Measurements from ENCODE around the gene IFT52.

The IFT52 gene

DNA sequence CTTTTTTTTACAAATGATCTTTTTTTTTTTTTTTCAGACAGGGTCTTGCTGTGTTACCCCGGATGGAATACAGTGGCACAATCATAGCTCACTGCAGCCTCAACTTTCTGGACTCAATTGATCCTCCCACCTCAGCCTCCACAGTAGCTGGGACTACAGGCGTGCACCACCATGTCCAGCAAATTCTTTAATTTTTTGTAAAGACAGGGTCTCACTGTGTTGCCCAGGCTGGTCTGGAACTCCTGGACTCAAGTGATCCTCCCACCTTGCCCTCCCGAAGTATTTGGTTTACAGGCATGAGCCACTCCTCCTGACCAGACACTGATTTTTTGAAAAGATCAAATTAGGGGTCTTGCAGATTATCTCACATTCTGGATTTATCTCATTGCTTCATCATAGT lies 65.2 kb downstream of the IFT52 start:
- DNase-seq (ENCODE audit: low spot score in 2 of 2) (no peak), ATAC-seq (no peak)
- H3K9me3 Mint-ChIP-seq = no peaks in the 10 kb centered on the region
- H3K4me1 Mint-ChIP-seq = peaks cover 14% of the 10 kb centered on the region
- peak overlapping the region; percentile 85 for H3K4me3 Mint-ChIP-seq
- H3K27ac Mint-ChIP-seq = no peak overlapping the region
- H3K36me3 Mint-ChIP-seq = no peaks in the 10 kb centered on the region

DNA sequence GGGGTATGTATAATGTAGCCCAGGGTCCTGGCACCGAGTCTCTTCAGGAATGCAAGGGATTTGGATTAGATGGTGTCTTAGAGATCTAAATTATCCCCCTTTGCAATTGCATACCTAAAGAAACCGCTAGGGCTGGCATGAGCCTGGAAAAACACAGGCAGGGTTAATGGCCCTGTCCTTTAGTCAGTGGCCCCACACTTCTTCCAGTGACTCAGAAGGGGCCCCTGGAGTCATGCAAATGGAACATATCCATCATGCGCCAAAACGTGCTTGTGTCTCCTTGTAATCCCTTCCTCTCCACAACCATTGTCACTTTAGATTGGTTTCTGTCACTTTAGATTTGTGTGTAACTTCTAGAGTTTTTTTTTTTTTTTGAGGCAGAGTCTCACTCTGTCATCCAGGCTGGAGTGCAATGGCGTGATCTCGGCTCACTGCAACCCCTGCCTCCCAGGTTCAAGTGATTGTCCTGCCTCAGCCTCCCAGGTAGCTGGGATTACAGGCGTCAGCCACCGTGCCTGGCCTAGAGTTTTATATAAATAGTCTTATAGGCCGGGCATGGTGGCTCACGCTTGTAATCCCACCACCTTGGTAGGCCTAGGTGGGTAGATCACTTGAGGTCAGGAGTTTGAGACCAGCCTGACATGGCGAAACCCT lies 67.5 kb downstream of the IFT52 start:
- Mint-ChIP-seq H3K27ac (peak overlapping the region; percentile 93), H3K4me3 (peak overlapping the region; percentile 85), H3K4me1 (peaks cover 14% of the 10 kb centered on the region), H3K36me3 (no peaks in the 10 kb centered on the region), H3K9me3 (no peaks in the 10 kb centered on the region)
- ATAC-seq (peak; percentile 77), DNase-seq (ENCODE audit: low spot score in 2 of 2) (no peak)

DNA sequence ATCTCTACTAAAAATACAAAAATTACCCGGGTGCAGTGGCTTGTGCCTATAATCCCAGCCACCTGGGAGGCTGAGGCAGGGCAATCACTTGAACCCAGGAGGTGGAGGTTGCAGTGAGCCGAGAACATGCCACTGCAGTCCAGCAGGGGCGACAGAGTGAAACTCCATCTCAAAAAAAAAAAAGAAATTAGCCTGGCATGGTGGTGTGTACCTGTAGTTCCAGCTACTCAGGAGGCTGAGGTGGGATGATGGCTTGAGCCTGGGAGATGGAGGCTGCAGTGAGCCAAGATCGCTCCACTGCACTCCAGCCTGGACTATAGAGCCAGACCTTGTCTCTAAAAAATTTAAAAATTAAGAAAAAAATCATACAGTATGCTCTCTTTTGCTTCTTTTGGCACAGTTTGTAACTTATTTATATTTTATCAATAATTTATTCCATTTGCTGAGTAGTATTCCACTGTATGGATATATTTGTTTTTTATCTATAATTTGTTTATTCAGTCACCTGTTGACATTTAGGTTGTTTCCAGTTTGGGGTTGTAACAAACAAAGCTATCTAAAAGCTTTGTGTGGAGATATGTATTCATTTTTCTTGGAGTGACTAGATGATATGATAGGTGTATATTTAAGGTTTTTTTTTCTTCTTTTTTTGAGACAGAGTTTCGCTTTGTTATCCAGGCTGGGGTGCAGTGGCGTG lies 68.1 kb downstream of the IFT52 start:
- Mint-ChIP-seq H3K36me3 (no peaks in the 10 kb centered on the region), H3K27ac (no peak overlapping the region), H3K9me3 (no peaks in the 10 kb centered on the region), H3K4me3 (peak overlapping the region; percentile 85), H3K4me1 (peaks cover 14% of the 10 kb centered on the region)
- DNase-seq (ENCODE audit: low spot score in 2 of 2) (no peak), ATAC-seq (no peak)

DNA sequence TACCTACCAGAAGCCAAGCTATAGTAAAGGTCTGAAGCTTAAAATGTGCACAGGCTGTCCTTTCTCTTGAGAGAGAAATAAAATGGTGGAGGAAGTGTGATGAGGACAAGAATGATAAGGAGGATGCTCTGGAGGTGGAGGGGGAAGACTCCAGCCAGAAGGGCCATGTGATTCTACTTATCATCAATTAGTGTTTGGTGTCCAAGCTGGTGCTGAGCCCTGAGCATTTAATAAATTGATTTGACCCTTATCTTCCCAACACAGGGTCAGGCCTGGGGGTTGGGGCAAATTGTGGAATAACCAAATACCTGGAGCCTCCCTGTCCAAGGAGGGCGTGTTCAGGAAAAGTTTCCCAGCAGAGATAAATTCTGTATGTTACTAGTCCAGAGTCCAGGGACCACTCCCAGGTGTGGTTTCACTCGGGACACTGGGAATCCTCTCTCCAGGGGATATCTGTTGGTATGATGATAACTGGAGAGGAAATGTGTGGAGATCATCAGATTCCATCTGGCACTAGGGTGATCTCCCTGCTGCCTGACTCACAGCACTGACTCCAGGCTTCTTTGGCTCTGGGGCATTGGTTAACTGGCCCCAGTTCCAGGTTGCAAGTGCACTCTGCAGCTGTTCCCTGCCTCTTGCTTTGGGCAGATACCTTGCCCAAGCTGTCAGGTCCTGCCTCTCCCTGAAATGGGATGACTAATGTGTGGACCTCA lies 72.4 kb downstream of the IFT52 start:
- DNase-seq (ENCODE audit: low spot score in 2 of 2) = no peak
- no peaks in the 10 kb centered on the region for H3K9me3 Mint-ChIP-seq
- H3K36me3 Mint-ChIP-seq = no peaks in the 10 kb centered on the region
- H3K27ac Mint-ChIP-seq = no peak overlapping the region
- no peak overlapping the region for H3K4me3 Mint-ChIP-seq
- no peak for ATAC-seq
- peaks cover 3% of the 10 kb centered on the region for H3K4me1 Mint-ChIP-seq

DNA sequence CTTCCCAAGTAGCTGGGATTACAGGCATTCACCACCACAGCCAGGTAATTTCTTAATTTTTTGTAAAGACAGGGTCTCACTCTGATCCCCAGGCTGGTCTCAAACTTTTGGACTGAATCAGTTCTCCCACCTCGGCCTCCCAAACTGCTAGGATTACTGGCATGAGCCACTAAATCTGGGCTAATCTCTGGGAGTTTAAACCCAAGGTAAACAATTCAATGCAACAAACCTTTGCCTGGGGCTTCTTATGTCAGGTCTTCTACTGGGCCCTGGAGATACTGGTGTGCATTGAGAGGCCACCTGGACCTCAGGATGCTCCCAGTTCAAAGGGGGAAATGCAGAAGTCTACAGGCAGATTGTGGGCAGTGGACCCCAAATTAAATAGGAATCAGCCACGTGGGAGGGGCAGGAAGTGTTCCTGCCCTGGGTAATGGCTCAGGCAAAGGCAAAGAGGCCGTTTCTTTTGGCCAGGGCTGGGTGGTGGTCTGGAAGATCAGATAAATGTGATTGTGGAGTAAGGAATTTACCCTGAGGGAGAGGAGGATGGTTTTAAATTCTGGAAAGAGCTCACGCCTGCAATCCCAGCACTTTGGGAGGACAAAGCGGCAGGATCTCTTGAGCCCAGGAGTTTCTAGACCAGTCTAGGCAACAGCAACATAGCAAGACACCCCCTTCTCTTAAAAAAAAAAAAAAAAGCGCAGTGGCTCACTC lies 74.9 kb downstream of the IFT52 start:
- Mint-ChIP-seq H3K4me3 (peak overlapping the region; percentile 64), H3K9me3 (no peaks in the 10 kb centered on the region), H3K4me1 (no peaks in the 10 kb centered on the region), H3K27ac (no peak overlapping the region), H3K36me3 (peaks cover 13% of the 10 kb centered on the region)
- no peak for ATAC-seq
- DNase-seq (ENCODE audit: low spot score in 2 of 2) = no peak

DNA sequence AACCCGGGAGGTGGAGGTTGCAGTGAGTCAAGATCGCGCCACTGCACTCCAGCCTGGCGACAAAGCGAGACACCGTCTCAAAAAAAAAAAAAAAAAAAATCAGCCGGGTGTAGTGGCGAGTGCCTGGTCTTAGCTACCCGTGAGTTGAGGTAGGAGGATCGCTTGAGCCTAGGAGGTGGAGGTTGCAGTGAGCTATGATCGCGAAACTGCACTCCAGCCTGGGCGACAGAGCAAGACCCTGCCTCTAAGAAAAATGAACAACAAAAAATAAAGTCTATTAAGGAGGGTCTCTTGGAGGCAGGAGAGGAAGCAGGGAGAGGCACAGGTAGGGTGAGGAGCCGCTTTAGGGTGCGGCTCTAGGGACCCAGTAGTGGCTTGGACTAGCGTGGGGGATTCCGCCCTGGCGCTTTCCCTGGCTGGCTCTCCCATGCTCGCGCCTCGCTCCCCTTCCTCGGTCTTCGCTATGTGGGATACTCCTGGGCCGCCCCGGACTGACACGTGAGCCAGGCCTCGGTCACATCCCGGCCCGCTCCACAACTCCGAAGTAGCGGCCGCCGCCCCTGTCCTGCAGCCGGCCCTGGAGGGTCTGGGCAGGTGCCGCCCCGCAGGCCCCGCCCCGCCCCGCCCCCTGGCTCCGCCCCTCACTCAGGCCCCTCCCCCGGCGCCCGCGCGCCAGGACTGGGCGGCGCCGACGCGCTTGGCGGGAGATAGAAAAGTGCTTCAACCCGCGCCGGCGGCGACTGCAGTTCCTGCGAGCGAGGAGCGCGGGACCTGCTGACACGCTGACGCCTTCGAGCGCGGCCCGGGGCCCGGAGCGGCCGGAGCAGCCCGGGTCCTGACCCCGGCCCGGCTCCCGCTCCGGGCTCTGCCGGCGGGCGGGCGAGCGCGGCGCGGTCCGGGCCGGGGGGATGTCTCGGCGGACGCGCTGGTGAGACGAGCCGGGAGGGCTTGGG lies 75.9 kb downstream of the IFT52 start, which contains the start of gene MYBL2:
Gene MYBL2, plus strand, starts transcription at position 739 of the 953 bp plus-strand sequence. Its CDS starts 170 bp downstream, at position 909.
- no peaks in the 10 kb centered on the region for H3K9me3 Mint-ChIP-seq
- peak; percentile 91 for ATAC-seq
- no peak within 1 kb of the TSS for H3K27ac Mint-ChIP-seq
- H3K4me3 Mint-ChIP-seq = peak within 1 kb of the TSS; percentile 64
- H3K4me1 Mint-ChIP-seq = no peaks in the 10 kb centered on the region
- peaks cover 13% of the 10 kb centered on the region for H3K36me3 Mint-ChIP-seq
- DNase-seq (ENCODE audit: low spot score in 2 of 2) = peak; percentile 62 to 82

DNA sequence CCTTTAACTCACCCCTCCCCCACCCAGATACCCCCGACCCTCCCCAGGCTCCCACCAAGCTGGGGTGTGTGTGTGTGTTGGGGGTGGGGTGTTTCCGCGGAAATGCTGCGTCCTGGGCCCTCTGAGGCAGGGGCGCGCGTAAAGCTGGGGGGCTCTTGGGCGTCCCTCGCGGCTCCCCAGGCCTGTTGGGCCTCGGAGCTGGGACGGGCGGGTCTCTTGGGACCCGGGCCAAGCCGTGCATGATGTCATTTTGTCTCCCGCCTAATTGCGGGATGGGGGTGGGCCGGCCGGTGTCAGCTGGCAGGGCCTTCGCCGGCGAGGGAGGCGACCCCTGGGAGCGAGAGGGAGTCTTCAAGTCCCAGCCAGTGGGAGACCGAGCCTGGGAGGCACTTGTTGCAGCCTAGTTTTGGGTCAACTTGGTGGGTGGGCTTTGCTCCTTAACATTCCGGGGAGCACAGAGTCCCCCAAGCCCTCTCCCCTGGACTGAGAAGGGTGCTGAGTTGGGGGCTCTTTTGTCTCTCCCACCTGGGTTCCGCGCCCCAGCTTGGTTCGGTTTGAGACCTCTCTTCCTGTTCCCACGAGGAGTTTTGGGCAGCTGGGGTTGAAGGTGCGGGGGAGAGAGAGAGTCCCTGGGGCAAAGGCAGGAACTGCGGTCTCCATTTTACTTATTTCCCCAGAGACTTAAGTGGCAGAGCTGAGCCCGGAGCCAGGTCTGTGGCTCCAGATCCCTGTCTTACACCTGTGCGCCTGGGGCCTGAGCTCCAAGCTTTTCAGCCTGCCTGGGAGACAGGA lies 76.8 kb downstream of the IFT52 start:
- Mint-ChIP-seq H3K4me3 (peak overlapping the region; percentile 64), H3K4me1 (no peaks in the 10 kb centered on the region), H3K27ac (no peak overlapping the region), H3K36me3 (peaks cover 13% of the 10 kb centered on the region), H3K9me3 (no peaks in the 10 kb centered on the region)
- peak in 1 of 2 donors; percentile 56 for DNase-seq (ENCODE audit: low spot score in 2 of 2)
- peak; percentile 46 for ATAC-seq

DNA sequence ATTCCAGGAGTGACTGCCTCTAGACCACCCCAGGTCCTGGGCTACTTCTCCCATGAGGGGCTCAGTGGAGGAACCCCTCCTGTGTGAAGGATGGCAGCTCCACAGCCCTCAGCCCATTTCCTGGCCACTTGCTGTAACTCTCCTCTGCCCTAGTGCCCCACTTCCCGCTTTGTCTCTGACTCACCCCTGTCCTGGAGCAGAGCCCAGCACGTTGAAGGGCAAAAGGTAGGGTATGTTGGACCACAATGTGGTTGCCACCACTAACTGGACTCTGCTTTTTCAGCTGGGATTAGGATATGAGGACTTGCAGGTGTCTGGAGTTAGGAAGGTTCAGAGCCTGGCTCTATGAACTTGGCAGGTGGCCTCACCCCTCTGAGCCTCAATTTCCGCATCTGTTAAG lies 78.6 kb downstream of the IFT52 start:
- Mint-ChIP-seq H3K9me3 (no peaks in the 10 kb centered on the region), H3K36me3 (peaks cover 25% of the 10 kb centered on the region), H3K4me1 (no peaks in the 10 kb centered on the region), H3K27ac (no peak overlapping the region), H3K4me3 (no peak overlapping the region)
- DNase-seq (ENCODE audit: low spot score in 2 of 2) (no peak), ATAC-seq (no peak)

DNA sequence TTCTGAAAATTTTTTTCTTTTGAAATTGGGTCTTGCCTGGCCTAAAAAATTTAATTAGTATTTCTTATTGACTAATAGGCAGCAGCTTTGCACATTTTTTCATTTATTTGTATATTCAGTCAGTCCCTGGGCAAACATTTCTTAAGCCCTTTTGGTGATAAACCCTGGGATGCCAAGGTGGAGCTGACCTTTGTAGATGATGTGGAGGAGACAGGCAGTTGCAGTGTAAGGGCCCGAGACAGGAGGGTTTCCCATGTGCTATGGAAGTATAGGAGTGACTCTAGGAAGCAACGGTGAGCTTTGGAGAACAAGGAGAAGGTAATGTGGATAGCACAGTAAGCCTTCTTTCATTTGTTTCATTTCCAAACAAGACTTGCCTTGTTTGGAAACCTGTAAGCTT lies 79.7 kb downstream of the IFT52 start:
- no peak overlapping the region for H3K4me3 Mint-ChIP-seq
- DNase-seq (ENCODE audit: low spot score in 2 of 2) (no peak), ATAC-seq (no peak)
- no peak overlapping the region for H3K27ac Mint-ChIP-seq
- H3K9me3 Mint-ChIP-seq = no peaks in the 10 kb centered on the region
- no peaks in the 10 kb centered on the region for H3K4me1 Mint-ChIP-seq
- peaks cover 36% of the 10 kb centered on the region for H3K36me3 Mint-ChIP-seq

DNA sequence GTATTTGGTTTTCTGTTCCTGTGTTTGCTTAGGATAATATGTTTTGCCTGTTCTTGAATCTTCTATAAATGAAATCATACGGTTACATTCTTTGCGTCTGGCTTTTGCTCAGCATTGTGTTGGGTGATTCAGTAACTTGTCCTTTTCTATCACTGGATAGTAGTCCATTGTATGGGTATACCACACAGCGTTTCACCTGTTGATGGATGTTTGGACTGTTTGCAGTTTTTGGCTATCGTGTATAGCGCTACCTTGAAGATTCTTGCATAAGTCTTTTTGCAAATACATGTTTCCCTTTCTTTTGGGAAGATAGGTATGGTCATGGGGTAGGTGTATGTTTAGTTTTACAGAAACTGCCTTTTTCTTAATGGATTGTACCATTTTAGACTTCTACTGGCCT lies 85.6 kb downstream of the IFT52 start:
- peaks cover 3% of the 10 kb centered on the region for H3K4me1 Mint-ChIP-seq
- H3K36me3 Mint-ChIP-seq = peaks cover 34% of the 10 kb centered on the region
- H3K9me3 Mint-ChIP-seq = no peaks in the 10 kb centered on the region
- H3K4me3 Mint-ChIP-seq = no peak overlapping the region
- ATAC-seq = no peak
- no peak for DNase-seq (ENCODE audit: low spot score in 2 of 2)
- H3K27ac Mint-ChIP-seq = no peak overlapping the region

DNA sequence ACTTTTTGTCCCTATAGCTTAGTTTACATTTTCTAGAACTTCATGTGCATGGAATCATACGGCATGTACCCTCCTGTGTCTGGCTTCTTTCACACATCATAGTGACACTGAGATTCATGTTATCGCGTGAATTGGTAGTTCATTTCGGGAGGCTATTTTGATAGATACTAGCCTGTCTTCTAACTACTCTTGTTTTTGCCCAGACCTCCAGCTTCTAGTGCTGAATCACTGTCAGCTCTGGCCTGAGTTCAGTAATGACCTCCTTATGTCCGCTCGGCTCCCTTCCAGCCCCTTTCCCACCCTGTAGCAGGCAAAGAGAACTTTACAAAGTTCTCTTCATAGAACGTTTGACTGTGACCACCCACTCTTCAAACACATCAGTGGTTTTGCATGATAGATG lies 90.2 kb downstream of the IFT52 start:
- H3K4me1 Mint-ChIP-seq = peaks cover 6% of the 10 kb centered on the region
- no peak for ATAC-seq

DNA sequence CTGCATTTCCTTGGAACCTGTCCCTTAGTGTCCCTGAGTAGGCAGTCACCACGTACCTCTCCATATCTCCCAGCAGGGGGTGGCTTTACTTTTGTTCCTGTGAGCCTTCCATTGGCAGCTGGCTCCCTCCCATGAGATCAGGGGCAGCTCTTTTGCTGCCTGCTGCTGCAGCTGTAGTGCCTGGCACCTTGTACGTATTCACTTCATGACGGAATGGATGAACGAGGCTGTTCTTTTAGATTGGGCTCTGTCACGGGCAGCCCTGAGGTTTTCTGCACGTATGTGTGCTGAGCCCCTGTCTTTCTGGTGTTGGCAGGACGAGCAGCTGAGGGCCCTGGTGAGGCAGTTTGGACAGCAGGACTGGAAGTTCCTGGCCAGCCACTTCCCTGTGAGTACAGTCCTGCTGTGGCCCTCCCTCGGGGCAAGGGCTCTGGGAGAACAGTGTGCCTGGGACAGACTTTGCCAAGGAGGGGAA lies 90.8 kb downstream of the IFT52 start:
- no peak for DNase-seq (ENCODE audit: low spot score in 2 of 2)
- Mint-ChIP-seq H3K9me3 (no peaks in the 10 kb centered on the region), H3K36me3 (peaks cover 32% of the 10 kb centered on the region), H3K4me3 (no peak overlapping the region), H3K4me1 (peaks cover 6% of the 10 kb centered on the region), H3K27ac (no peak overlapping the region)
- peak; percentile 11 for ATAC-seq

More for the DNA sequence above, 90.2 kb downstream of the IFT52 start:
- H3K9me3 Mint-ChIP-seq = no peaks in the 10 kb centered on the region
- no peak for DNase-seq (ENCODE audit: low spot score in 2 of 2)
- no peak overlapping the region for H3K4me3 Mint-ChIP-seq
- no peak overlapping the region for H3K27ac Mint-ChIP-seq
- H3K36me3 Mint-ChIP-seq = peaks cover 30% of the 10 kb centered on the region

DNA sequence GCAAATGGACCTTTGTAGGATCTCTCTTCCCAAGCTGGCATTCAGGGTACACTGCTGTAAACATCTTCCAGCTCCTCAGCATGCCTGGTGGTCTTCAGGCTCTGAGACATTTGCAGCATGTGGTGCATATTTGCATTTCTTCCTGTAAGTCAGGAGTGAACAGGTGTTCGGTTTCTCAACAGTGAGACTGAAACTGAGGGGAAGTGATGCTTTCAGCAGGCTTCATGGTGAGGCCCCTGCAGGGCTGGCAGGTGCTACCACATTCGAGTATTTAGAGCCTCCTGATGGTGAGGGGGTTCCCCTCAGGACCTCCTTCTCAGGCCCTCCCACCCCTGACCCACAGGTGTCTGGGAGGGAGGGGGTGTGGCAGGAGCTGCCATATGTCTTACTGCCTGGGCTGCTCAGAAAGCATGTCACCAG lies 91.3 kb downstream of the IFT52 start:
- no peak overlapping the region for H3K27ac Mint-ChIP-seq
- H3K9me3 Mint-ChIP-seq = no peaks in the 10 kb centered on the region
- H3K4me1 Mint-ChIP-seq = peaks cover 6% of the 10 kb centered on the region
- no peak for DNase-seq (ENCODE audit: low spot score in 2 of 2)
- H3K36me3 Mint-ChIP-seq = peaks cover 34% of the 10 kb centered on the region
- H3K4me3 Mint-ChIP-seq = no peak overlapping the region
- peak; percentile 32 for ATAC-seq

DNA sequence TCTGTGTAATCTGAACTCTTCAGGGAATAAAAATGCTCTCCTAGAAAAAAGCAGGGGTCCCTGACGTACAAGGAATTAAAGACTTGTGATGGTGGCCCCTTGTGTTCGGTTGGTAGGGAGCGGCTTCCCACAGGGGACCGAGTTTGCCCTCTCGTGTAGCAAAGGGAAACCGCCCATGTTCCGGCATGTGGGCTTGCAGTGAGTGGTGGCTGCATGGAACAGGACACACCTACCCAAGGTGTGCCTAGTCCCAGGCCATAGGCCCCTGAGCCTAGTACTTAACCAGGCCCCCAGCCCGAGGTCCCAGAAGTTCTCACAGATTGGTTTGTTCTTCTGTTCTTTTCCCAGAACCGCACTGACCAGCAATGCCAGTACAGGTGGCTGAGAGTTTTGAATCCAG lies 91.7 kb downstream of the IFT52 start:
- H3K27ac Mint-ChIP-seq = no peak overlapping the region
- no peak overlapping the region for H3K4me3 Mint-ChIP-seq

More for the DNA sequence above, 91.7 kb downstream of the IFT52 start:
- peaks cover 34% of the 10 kb centered on the region for H3K36me3 Mint-ChIP-seq
- no peak for ATAC-seq
- DNase-seq (ENCODE audit: low spot score in 2 of 2) = no peak
- H3K9me3 Mint-ChIP-seq = no peaks in the 10 kb centered on the region
- H3K4me1 Mint-ChIP-seq = peaks cover 6% of the 10 kb centered on the region

All from stimulated activated effector memory CD8-positive, alpha-beta T cell treated with anti-CD3 and anti-CD28 coated beads, Interleukin-12 subunit alpha, Interleukin-12 subunit beta, amount 100 ng/mL, for 72 hours (primary cell).